ENCODE measurements around the gene GBP7. TPM values are rescaled to one million over a fixed set of nuclear protein-coding genes. Genes with fewer than 3 reads are reported as not detected.

Gene GBP7
- total and polyA plus RNA-seq, 10 of the 15 experiments (the other 5 are each of a cell fraction or from before 2014, with no cell fraction given), result not detected

GRCh38 chr1:89130716-89131115 lies 45.1 kb downstream of the GBP7 start (continued):
- TF ChIP-seq ZBTB4 (CRISPR knock-in tag; IDR thresholded peaks at IDR 0.05) (no peak), EZH2 (IDR thresholded peaks at IDR 0.05; ENCODE audit: borderline replicate concordance, control insufficient read depth, low read depth, low read length) (no peak), SP1 (IDR thresholded peaks at IDR 0.05; ENCODE audit: low read depth, low read length) (no peak), MEF2A (IDR thresholded peaks at IDR 0.05; ENCODE audit: insufficient read depth, low read depth, low read length) (no peak), NFXL1 (IDR thresholded peaks at IDR 0.05; ENCODE audit: borderline replicate concordance) (no peak), SMAD1 (IDR thresholded peaks at IDR 0.05; ENCODE audit: low read depth, partially characterized antibody) (no peak), RAD51 (IDR thresholded peaks at IDR 0.05) (no peak), HSF1 (IDR thresholded peaks at IDR 0.05; ENCODE audit: low read depth, low read length) (no peak)

- Histone ChIP-seq H2AFZ (ENCODE audit: control insufficient read depth, low read depth, low read length) (no peak overlapping the region), H3K9me3 (replicated peaks; ENCODE audit: control insufficient read depth, insufficient read depth, low read length) (no peaks in the 10 kb centered on the region), H3K27ac (ENCODE audit: control insufficient read depth, insufficient read depth) (no peak overlapping the region), H3K79me2 (ENCODE audit: control insufficient read depth, insufficient read depth, low read length) (no peaks in the 10 kb centered on the region), H3K9ac (ENCODE audit: control insufficient read depth, insufficient read depth, low read length) (no peak overlapping the region), H3K27me3 (replicated peaks in 1 of 2; ENCODE audit: control insufficient read depth in 2 of 2, insufficient read depth in 2 of 2, low read length in 1 of 2) (no peaks in the 10 kb centered on the region), H3K4me1 (ENCODE audit: control insufficient read depth, insufficient read depth, low read length) (peaks cover 4% of the 10 kb centered on the region; the same call in 1 of the 2 replicates), H3K4me2 (ENCODE audit: control insufficient read depth, insufficient read depth) (no peak overlapping the region), H3K4me3 (no peak overlapping the region), H3K36me3 (ENCODE audit: control insufficient read depth in 2 of 2, insufficient read depth in 2 of 2, low read length in 1 of 2) (no peaks in the 10 kb centered on the region), H4K20me1 (ENCODE audit: control insufficient read depth, insufficient read depth) (no peaks in the 10 kb centered on the region)
- ChIA-PET POLR2A (no interaction called here), SMC1A (ENCODE audit: uncharacterized antibody, unreplicated experiment) (interaction anchor here (1.4 to 1.6 kb wide), 2 partner anchors 10 to 145 kb away, joined by 3 to 4 read pairs; no protein-coding TSS in a partner anchor), RAD21 (ENCODE audit: unreplicated experiment) (no interaction called here), CTCF (no interaction called here)
- 59% methylated on average over 4 of the region's 4 CpGs for WGBS (ENCODE audit: insufficient coverage, insufficient replicate concordance, low lambda C conversion rate, missing lambda C conversion rate)
- intact Hi-C loops (cut with micrococcal nuclease; ENCODE audit: unreplicated experiment), result no loop called here
- no peak for ATAC-seq
- no TSS peak for BruUV-seq (replicated peaks)
- DNase-seq (ENCODE audit: low read depth, low spot score), result no peak
- no peak for FAIRE-seq
- in situ Hi-C loops (cut with MboI), result no loop called here
- TF ChIP-seq ATF3 (IDR thresholded peaks at IDR 0.05; ENCODE audit: borderline replicate concordance, extremely low read depth, low read depth, low read length) (no peak), SKIL (IDR thresholded peaks at IDR 0.05; ENCODE audit: low read depth, poor library complexity, severe bottlenecking) (no peak), ZNF592 (IDR thresholded peaks at IDR 0.05) (no peak)
Observed at GRCh38 chr1:89129911-89130310, 45.9 kb downstream of the GBP7 start.

Measured in GM12878 (cell line).